Trophoblast cell (in vitro differentiated cells and primary cell): ENCODE results near the gene TMEM185B.
"Not testable (repeated sequence)": the region's sequence is repeated elsewhere in the genome, so short reads cannot be mapped to it uniquely, and the experiment has no call there.

Experiments
- DNase-seq, 2 donors: peaks; one replicate each; pipeline ENCODE4 v3.0.0-alpha.2; 2016
- H2AFZ ChIP-seq: 2 replicates; pipeline ENCODE4 v1.6.1; 2013; ENCODE audit warnings: low read length, moderate library complexity, mild to moderate bottlenecking; ENCODE audit not compliant: insufficient read depth, poor library complexity
- H2AK5ac ChIP-seq: 2 replicates; pipeline ENCODE4 v1.6.1; 2013; ENCODE audit warnings: mild to moderate bottlenecking, low read length
- H2BK120ac ChIP-seq: 2 replicates; pipeline ENCODE4 v1.6.1; 2013; ENCODE audit warnings: low read length, mild to moderate bottlenecking, moderate library complexity; ENCODE audit not compliant: insufficient read depth, poor library complexity
- H2BK12ac ChIP-seq: 2 replicates; pipeline ENCODE4 v1.6.1; 2013; ENCODE audit warnings: mild to moderate bottlenecking, low read length, moderate library complexity
- H2BK5ac ChIP-seq: 2 replicates; pipeline ENCODE4 v1.6.1; 2013; ENCODE audit warnings: low read length, low read depth, moderate library complexity, mild to moderate bottlenecking; ENCODE audit not compliant: poor library complexity
- H3K14ac ChIP-seq: 2 replicates; pipeline ENCODE4 v1.6.1; 2013; ENCODE audit warnings: mild to moderate bottlenecking, low read length
- H3K18ac ChIP-seq: 2 replicates; pipeline ENCODE4 v1.6.1; 2013; ENCODE audit warnings: mild to moderate bottlenecking, low read length
- H3K23ac ChIP-seq: 2 replicates; pipeline ENCODE4 v1.6.1; 2013; ENCODE audit warnings: low read length
- H3K27ac ChIP-seq: 2 replicates; pipeline ENCODE4 v1.5.1; 2013; ENCODE audit warnings: low read depth, mild to moderate bottlenecking, inconsistent platforms, low read length, moderate library complexity
- H3K27me3 ChIP-seq: 2 replicates; pipeline ENCODE4 v1.6.1; 2013; ENCODE audit warnings: inconsistent platforms, mild to moderate bottlenecking, low read length, moderate library complexity; ENCODE audit not compliant: insufficient read depth
- H3K36me3 ChIP-seq, 2 experiments: 1 replicate in 1 of 2; 2 replicates in 1 of 2; pipeline ENCODE4 v1.6.1; 2013; ENCODE audit warnings: low read length in 2 of 2, mild to moderate bottlenecking in 2 of 2, moderate library complexity in 1 of 2; ENCODE audit not compliant: insufficient read depth in 2 of 2, control insufficient read depth in 1 of 2
- H3K4ac ChIP-seq: 2 replicates; pipeline ENCODE4 v1.6.1; 2013; ENCODE audit warnings: low read depth, mild to moderate bottlenecking, low read length, moderate library complexity
- H3K4me1 ChIP-seq, 2 experiments: 1 replicate in 1 of 2; 2 replicates in 1 of 2; pipeline ENCODE4 v1.6.1; 2013; ENCODE audit warnings: low read length in 2 of 2, mild to moderate bottlenecking in 2 of 2, moderate library complexity in 1 of 2; ENCODE audit not compliant: insufficient read depth in 2 of 2, control insufficient read depth in 1 of 2
- H3K4me2 ChIP-seq: 2 replicates; pipeline ENCODE4 v1.6.1; 2013; ENCODE audit warnings: inconsistent platforms, mild to moderate bottlenecking, low read length, moderate library complexity
- H3K4me3 ChIP-seq: 2 replicates; pipeline ENCODE4 v1.5.1; 2013; ENCODE audit warnings: mild to moderate bottlenecking, low read depth, low read length, inconsistent platforms
- H3K79me1 ChIP-seq: one replicate; pipeline ENCODE4 v1.6.1; 2013; ENCODE audit warnings: low read length
- H3K79me2 ChIP-seq: 2 replicates; pipeline ENCODE4 v1.6.1; 2013; ENCODE audit warnings: low read length, mild to moderate bottlenecking; ENCODE audit not compliant: control insufficient read depth, insufficient read depth, poor library complexity
- H3K9ac ChIP-seq: 2 replicates; pipeline ENCODE4 v1.6.1; 2013; ENCODE audit warnings: mild to moderate bottlenecking, low read length
- H3K9me3 ChIP-seq: 2 replicates; pipeline ENCODE4 v1.6.1; 2013; ENCODE audit warnings: low read depth, mild to moderate bottlenecking, control low read depth, inconsistent platforms, low read length; ENCODE audit not compliant: insufficient read depth
- H4K12ac ChIP-seq: 2 replicates; pipeline ENCODE4 v1.6.1; 2013; ENCODE audit warnings: low read depth, mild to moderate bottlenecking, low read length, moderate library complexity
- H4K8ac ChIP-seq: 2 replicates; pipeline ENCODE4 v1.6.1; 2013; ENCODE audit warnings: low read depth, mild to moderate bottlenecking, low read length, moderate library complexity
- H4K91ac ChIP-seq: one replicate; pipeline ENCODE4 v1.6.1; 2013; ENCODE audit warnings: low read depth, mild to moderate bottlenecking, low read length, moderate library complexity
- WGBS: extraction: QIAGEN DNeasy Blood & Tissue Kit; methylation state at CpG from one replicate; pipeline ENCODE4 v1.1.7; 2013; ENCODE audit warnings: missing lambda C conversion rate; ENCODE audit not compliant: insufficient read length, insufficient coverage; ENCODE audit errors: extremely low coverage; 5-methylcytosine and 5-hydroxymethylcytosine counted together

TMEM185B gene

GRCh38 chr2:120235158-120235557 lies 12.0 kb upstream of the TMEM185B start:
- not testable (repeated sequence) for H3K4ac ChIP-seq, H3K27ac ChIP-seq, H2AFZ ChIP-seq, H3K14ac ChIP-seq, H2BK120ac ChIP-seq, H3K79me2 ChIP-seq, H3K9me3 ChIP-seq, H4K8ac ChIP-seq, H3K9ac ChIP-seq, H2BK12ac ChIP-seq, H3K4me3 ChIP-seq, H3K23ac ChIP-seq, H4K12ac ChIP-seq, H3K36me3 ChIP-seq, H3K18ac ChIP-seq, H3K4me2 ChIP-seq, H3K79me1 ChIP-seq, H2BK5ac ChIP-seq, H2AK5ac ChIP-seq, H4K91ac ChIP-seq, DNase-seq, H3K27me3 ChIP-seq
- peaks cover 22 to 30% of the 10 kb centered on the region in 2 experiments for H3K4me1 ChIP-seq
- WGBS = no CpG with 5 or more reads among the region's 2 CpGs

DNA sequence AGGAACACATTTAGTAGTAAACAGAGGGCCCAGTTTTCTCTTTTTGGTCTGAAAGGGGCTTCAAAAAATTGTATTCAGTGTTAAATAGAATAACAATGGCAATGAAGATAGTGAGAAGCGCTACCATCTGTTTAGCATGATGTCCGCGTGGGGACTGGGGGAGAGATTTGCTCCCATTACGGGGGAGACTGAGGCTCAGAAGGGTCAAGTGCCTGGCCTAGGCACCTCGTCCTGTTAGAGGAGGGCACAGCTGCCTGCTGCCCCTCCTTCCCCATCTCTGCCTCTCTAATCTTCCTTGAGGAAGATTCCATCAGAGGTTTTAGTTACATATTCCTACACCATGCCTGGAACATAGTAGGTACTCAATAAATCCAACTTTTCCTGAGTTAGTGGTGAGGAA lies 10.1 kb upstream of the TMEM185B start:
- no peak overlapping the region for H2AK5ac ChIP-seq
- no peak overlapping the region for H2BK5ac ChIP-seq
- H3K23ac ChIP-seq = no peak overlapping the region
- no peaks in the 10 kb centered on the region for H3K27me3 ChIP-seq
- H3K27ac ChIP-seq = no peak overlapping the region
- H3K79me2 ChIP-seq = no peaks in the 10 kb centered on the region
- no peak overlapping the region for H3K14ac ChIP-seq
- H2BK12ac ChIP-seq = no peak overlapping the region
- H3K79me1 ChIP-seq = no peaks in the 10 kb centered on the region
- H3K9ac ChIP-seq = no peak overlapping the region
- no peak overlapping the region for H3K18ac ChIP-seq
- no peak overlapping the region for H2BK120ac ChIP-seq
- no peak overlapping the region for H3K4me2 ChIP-seq
- H3K4me3 ChIP-seq = no peak overlapping the region
- H4K12ac ChIP-seq = no peak overlapping the region
- no peaks in the 10 kb centered on the region for H3K36me3 ChIP-seq
- H3K9me3 ChIP-seq = no peaks in the 10 kb centered on the region
- H2AFZ ChIP-seq = no peak overlapping the region
- H4K91ac ChIP-seq = no peak overlapping the region
- peaks cover 9 to 13% of the 10 kb centered on the region in 2 experiments for H3K4me1 ChIP-seq
- H3K4ac ChIP-seq = no peak overlapping the region
- no peak for DNase-seq
- WGBS = no CpG with 5 or more reads among the region's 5 CpGs
- H4K8ac ChIP-seq = no peak overlapping the region

GRCh38 chr2:120231974-120232635 lies 8.9 kb upstream of the TMEM185B start:
- Histone ChIP-seq H3K18ac (no peak overlapping the region), H2AK5ac (no peak overlapping the region), H3K36me3 (no peaks in the 10 kb centered on the region), H3K9me3 (peaks cover 4% of the 10 kb centered on the region), H3K4ac (no peak overlapping the region), H3K27ac (no peak overlapping the region), H3K4me3 (no peak overlapping the region), H2BK5ac (no peak overlapping the region), H3K79me1 (no peaks in the 10 kb centered on the region), H3K9ac (no peak overlapping the region), H2BK12ac (no peak overlapping the region), H3K79me2 (no peaks in the 10 kb centered on the region), H4K12ac (no peak overlapping the region), H3K4me1 (peaks cover 2 to 4% of the 10 kb centered on the region in 2 experiments), H3K23ac (no peak overlapping the region), H4K8ac (no peak overlapping the region), H4K91ac (no peak overlapping the region), H2BK120ac (no peak overlapping the region), H3K4me2 (no peak overlapping the region), H2AFZ (no peak overlapping the region), H3K27me3 (no peaks in the 10 kb centered on the region), H3K14ac (no peak overlapping the region)
- WGBS = no CpG with 5 or more reads among the region's 15 CpGs
- no peak for DNase-seq

DNA sequence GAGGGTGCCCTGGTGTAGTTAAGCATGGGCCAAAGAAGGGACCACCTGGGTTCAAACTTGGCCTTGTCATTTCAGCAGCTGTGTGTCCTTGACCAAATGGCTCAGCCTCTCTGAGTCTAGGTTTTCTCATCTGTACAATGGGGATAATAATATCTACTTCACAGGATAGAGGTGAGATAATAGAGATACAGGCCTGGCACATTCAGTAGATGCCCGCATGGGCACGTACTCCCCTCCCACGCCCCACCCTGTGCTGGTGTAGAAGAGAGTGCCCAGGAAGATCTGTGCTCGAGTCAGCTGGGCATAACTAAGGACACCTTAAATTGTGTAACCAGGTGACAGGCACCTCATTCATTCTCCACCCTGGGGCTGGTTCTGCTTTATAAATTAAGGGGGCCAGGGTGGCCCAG lies 8.4 kb upstream of the TMEM185B start:
- H3K23ac ChIP-seq = no peak overlapping the region
- H3K27ac ChIP-seq = no peak overlapping the region
- no peak overlapping the region for H4K91ac ChIP-seq
- H2BK5ac ChIP-seq = no peak overlapping the region
- H3K14ac ChIP-seq = no peak overlapping the region
- H3K9me3 ChIP-seq = peaks cover 4% of the 10 kb centered on the region
- no peak overlapping the region for H2BK12ac ChIP-seq
- H2AFZ ChIP-seq = no peak overlapping the region
- no peak for DNase-seq
- no peak overlapping the region for H3K9ac ChIP-seq
- H3K18ac ChIP-seq = no peak overlapping the region
- H3K4me2 ChIP-seq = no peak overlapping the region
- H2AK5ac ChIP-seq = no peak overlapping the region
- no CpG with 5 or more reads among the region's 4 CpGs for WGBS
- no peak overlapping the region for H3K4ac ChIP-seq
- no peak overlapping the region for H4K12ac ChIP-seq
- no peaks in the 10 kb centered on the region for H3K79me1 ChIP-seq
- no peak overlapping the region for H4K8ac ChIP-seq
- H2BK120ac ChIP-seq = no peak overlapping the region
- no peak overlapping the region for H3K4me3 ChIP-seq
- H3K27me3 ChIP-seq = no peaks in the 10 kb centered on the region
- no peaks in the 10 kb centered on the region for H3K36me3 ChIP-seq
- no peaks in the 10 kb centered on the region for H3K79me2 ChIP-seq
- peaks cover 0 to 3% of the 10 kb centered on the region in 2 experiments for H3K4me1 ChIP-seq
